IMR-90 (cell line): ENCODE results near the gene ABCA7. TPM values are rescaled to one million over a fixed set of nuclear protein-coding genes. Genes with fewer than 3 reads are reported as not detected.

Source experiments
- CEBPB ChIP-seq: IDR thresholded peaks from 2 replicates; pipeline ENCODE4 v1.6.1; 2012; ENCODE audit warnings: low read depth, low read length, improper control_type of control experiment
- MAZ ChIP-seq: IDR thresholded peaks from 2 replicates; pipeline ENCODE4 v1.6.1; 2012; ENCODE audit warnings: low read depth, mild to moderate bottlenecking, low read length, improper control_type of control experiment, moderate library complexity, borderline replicate concordance
- NFE2L2 ChIP-seq: fragments of 150-350 bp; IDR thresholded peaks from 2 replicates; pipeline ENCODE4 v1.6.1; 2016; ENCODE audit warnings: low read depth, mild to moderate bottlenecking, low read length
- SMC3 ChIP-seq: fragments of 150-350 bp; IDR thresholded peaks from 2 replicates; pipeline ENCODE4 v1.6.1; 2016; ENCODE audit warnings: low read depth, mild to moderate bottlenecking, antibody characterized with exemption, low read length, moderate library complexity
- polyA plus RNA-seq, 3 experiments: library from polyadenylated mRNA; depleted of rRNA; stranded (reverse); fragments of >200 nt; gene quantifications; 2 replicates each; pipeline ENCODE4 v1.2.3, GENCODE V29; 2012; ENCODE audit warnings: low replicate concordance in 1 of 3
- total RNA-seq: library from RNA; depleted of rRNA; stranded (reverse); fragments of >200 nt; gene quantifications from 2 replicates; pipeline ENCODE4 v1.2.3, GENCODE V29; 2012

The ABCA7 gene
- total and polyA plus RNA-seq, 2 of the 4 experiments (the other 2 are of a cell fraction) = 0.36 to 3.3 TPM

DNA sequence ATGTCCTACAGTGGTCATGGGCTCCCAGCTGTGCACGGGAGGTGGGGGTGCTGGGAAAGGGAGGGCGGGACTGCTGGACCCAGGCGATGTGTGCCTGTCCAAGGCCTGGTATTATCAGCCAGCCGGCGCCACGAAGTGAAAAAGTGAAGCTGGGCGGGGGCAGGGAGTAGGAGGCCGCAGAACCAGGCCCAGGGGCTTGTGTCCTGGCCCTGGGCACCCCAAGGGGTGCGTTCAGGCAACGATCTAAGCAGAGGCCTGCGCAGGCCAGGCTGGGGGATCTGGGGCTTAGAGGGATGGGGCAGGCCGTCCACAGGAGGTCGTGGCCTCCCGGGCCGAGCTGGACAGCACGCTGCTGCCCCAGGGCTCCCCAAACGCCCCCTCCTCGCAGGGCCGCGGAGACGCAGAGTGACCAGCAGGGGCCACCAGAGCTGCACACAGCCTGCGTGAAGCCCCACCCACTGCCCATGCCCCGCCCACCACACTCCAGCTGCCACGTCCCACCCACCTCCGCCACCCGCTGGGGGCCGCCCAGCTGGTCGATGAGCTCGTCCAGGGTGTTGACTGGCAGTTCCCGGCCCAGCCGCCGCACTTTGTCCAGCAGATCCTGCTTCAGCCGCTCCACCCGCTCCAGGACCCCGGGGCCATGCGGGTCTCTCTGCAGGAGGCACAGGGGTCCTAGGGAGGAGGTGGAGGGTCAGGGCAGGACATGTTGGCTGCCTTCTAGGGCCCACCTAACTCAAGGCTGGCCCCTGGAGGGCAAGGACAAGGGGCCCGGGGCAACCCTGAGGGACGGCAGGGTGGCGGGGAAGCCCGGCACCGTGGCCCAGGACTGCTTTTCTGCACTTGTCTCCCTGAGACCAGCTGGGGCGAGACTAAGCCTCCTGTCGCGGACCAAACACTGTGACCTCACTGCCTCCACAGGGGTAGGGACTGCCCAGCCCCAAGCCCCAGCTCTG, 73.4 kb downstream of the ABCA7 start (continued):
- peak; percentile 93 for TF ChIP-seq MAZ
- no peak for TF ChIP-seq NFE2L2
- no peak for TF ChIP-seq CEBPB
- peak; percentile 73 for TF ChIP-seq SMC3
